ENCODE measurements around the gene SLMAP. TPM values are rescaled to one million over a fixed set of nuclear protein-coding genes. Genes with fewer than 3 reads are reported as not detected.

The SLMAP gene
- total and polyA plus RNA-seq, 11 donors = 96.4 to 534 (median 269) TPM

GRCh38 chr3:57822686-57823085 lies 66.6 kb downstream of the SLMAP start:
- Histone ChIP-seq H3K4me1 (peaks cover 0 to 56% (median 25%) of the 10 kb centered on the region in 12 donors), H3K27ac (peak overlapping the region in 1 of 12 donors; percentile 2), H3K4me3 (no peak overlapping the region), H3K9me3 (no peaks in the 10 kb centered on the region), H3K27me3 (no peaks in the 10 kb centered on the region), H3K36me3 (no peaks in the 10 kb centered on the region)
- ATAC-seq (peak in 1 of 4 donors; percentile 14), DNase-seq (no peak)
- intact Hi-C loops (cut with DNase I) = loop anchor here in 6 of 10 donors (5.0 to 10.0 kb wide), 7 partner anchors 40 to 428 kb away; partner anchors contain the start of genes SLMAP (in 2 of the 6) and DENND6A (in 1 of the 6)
- TF ChIP-seq CTCF (IDR thresholded peaks at IDR 0.05) = no peak
- no peak for TF ChIP-seq POLR2A (IDR thresholded peaks at IDR 0.05)

GRCh38 chr3:57825116-57825515 lies 69.0 kb downstream of the SLMAP start:
- TF ChIP-seq POLR2A (IDR thresholded peaks at IDR 0.05) (no peak), CTCF (IDR thresholded peaks at IDR 0.05) (no peak)
- Histone ChIP-seq H3K27ac (no peak overlapping the region), H3K36me3 (no peaks in the 10 kb centered on the region), H3K27me3 (no peaks in the 10 kb centered on the region), H3K4me3 (no peak overlapping the region), H3K9me3 (no peaks in the 10 kb centered on the region), H3K4me1 (peaks cover 0 to 62% (median 26%) of the 10 kb centered on the region in 12 donors)
- DNase-seq = no peak
- intact Hi-C loops (cut with DNase I) = loop anchor here in 8 of 10 donors (5.0 to 10.0 kb wide), 8 partner anchors 68 to 430 kb away; partner anchors contain the start of genes SLMAP (in 3 of the 8) and DENND6A (in 1 of the 8)
- ATAC-seq = no peak
- 40 to 55% (median 44%) methylated on average over 3 of the region's 3 CpGs for WGBS, 4 donors

GRCh38 chr3:57826245-57826951 lies 70.3 kb downstream of the SLMAP start:
- intact Hi-C loops (cut with DNase I) = loop anchor here in 8 of 10 donors (5.0 to 10.0 kb wide), 8 partner anchors 69 to 432 kb away; partner anchors contain the start of genes SLMAP (in 3 of the 8) and DENND6A (in 1 of the 8)

More at GRCh38 chr3:57826245-57826951, 70.3 kb downstream of the SLMAP start:
- no peaks in the 10 kb centered on the region for H3K9me3 ChIP-seq
- H3K27ac ChIP-seq = no peak overlapping the region
- TF ChIP-seq POLR2A (IDR thresholded peaks at IDR 0.05) (no peak), CTCF (IDR thresholded peaks at IDR 0.05) (peak in 7 of 12 donors; percentile 19 to 54 (median 42))
- ATAC-seq (no peak), DNase-seq (no peak)
- peaks cover 0 to 4% (median 0%) of the 10 kb centered on the region in 9 donors for H3K36me3 ChIP-seq
- 72 to 89% (median 85%) methylated on average over 1 of the region's 1 CpG for WGBS, 4 donors
- no peak overlapping the region for H3K4me3 ChIP-seq
- H3K4me1 ChIP-seq = peaks cover 0 to 58% (median 21%) of the 10 kb centered on the region in 12 donors
- H3K27me3 ChIP-seq = no peaks in the 10 kb centered on the region
